Epidermal melanocyte (primary cell): ENCODE measurements around the gene SLAMF7.
"Not testable (repeated sequence)": the region's sequence is repeated elsewhere in the genome, so short reads cannot be mapped to it uniquely, and the experiment has no call there.

Source experiments
- DNase-seq: peaks from one replicate; pipeline ENCODE4 v3.0.0; 2011; ENCODE audit warnings: low spot score; ENCODE audit not compliant: insufficient read length

Gene SLAMF7

GRCh38 chr1:160773093-160773492 is 34.0 kb downstream of the SLAMF7 start:
- no peak for DNase-seq

- no peak for DNase-seq
Observed at GRCh38 chr1:160774886-160775719, 36.1 kb downstream of the SLAMF7 start.

GRCh38 chr1:160776178-160776577 is 37.1 kb downstream of the SLAMF7 start:
- DNase-seq: no peak

DNA sequence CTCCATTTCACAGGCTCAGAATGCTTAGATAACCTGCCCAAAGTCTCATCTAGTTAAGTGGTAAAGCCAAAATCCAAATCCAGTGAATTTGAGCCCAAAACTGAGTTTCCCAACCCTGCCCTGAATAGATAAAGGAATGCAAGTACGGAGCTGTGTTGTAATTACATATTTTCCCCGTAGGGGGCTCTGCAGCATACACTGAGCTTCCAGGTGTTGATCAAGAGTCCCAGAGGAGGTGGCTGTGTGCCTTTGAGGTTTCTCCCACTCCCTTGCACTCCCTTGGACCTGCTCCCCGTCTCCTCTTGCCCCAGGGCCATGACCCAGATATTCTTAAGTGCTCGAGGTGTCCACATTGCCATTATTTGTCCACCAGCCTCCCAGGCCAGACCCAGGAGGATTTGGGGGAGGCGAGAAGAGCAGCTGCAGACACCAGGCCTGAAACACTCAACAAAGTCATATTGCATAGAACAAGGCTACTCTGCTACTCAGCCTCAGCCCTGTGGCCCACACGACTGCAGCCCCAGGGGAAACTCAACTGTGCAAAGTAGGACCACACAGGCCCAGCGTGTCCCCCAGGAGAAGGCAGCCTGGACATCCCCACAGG is 38.5 kb downstream of the SLAMF7 start:
- no peak for DNase-seq

DNA sequence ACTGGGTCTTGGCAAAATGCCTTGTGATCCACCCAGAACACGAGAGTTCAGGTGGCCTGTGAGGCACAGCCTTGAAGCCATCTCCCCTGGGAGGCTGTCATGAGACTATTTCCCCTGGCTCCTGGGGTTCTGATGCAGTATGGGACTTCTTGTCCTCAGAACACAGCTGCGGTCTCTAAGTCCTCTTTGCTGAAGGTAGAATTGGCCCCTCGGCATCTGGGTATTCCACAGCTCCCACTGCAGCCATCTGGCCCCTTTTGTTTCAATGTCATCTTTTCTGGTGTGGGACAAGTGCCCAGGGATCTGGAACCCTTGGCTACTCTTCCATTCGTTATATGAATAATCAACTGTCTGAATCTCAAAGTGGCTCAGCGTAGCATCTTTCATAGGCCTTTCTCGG is 39.9 kb downstream of the SLAMF7 start:
- no peak for DNase-seq

GRCh38 chr1:160779626-160780397 is 40.8 kb downstream of the SLAMF7 start:
- DNase-seq: no peak

GRCh38 chr1:160780398-160780755 is 41.3 kb downstream of the SLAMF7 start:
- no peak for DNase-seq

DNA sequence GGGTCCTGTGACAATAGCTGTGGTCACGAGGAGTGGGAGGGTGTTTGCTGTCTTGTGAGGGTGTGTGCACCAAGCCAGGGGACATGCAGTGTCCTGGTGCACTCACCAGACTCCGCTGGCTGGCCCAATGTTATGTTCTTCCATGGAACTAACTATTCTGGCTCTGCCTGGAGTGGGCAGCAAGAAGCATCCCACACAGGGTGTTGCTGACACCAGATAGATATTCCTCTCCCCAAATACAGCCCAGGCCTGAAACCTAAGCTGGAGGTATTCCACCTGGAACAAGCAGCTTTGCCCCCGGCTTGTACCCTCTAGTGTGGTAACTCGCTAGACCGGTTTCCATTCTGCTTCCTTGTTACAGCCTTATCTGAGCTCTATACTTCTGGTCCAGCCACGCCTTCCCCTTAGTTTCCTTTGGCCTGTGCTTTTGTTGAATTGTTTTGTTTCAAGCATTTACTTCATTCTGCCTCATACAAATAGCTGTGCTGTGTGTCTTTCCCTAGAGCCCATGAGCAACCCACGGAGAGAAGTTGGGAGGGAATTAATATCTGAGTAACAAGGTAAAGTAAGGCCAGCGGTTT is 42.2 kb downstream of the SLAMF7 start:
- DNase-seq: no peak

DNA sequence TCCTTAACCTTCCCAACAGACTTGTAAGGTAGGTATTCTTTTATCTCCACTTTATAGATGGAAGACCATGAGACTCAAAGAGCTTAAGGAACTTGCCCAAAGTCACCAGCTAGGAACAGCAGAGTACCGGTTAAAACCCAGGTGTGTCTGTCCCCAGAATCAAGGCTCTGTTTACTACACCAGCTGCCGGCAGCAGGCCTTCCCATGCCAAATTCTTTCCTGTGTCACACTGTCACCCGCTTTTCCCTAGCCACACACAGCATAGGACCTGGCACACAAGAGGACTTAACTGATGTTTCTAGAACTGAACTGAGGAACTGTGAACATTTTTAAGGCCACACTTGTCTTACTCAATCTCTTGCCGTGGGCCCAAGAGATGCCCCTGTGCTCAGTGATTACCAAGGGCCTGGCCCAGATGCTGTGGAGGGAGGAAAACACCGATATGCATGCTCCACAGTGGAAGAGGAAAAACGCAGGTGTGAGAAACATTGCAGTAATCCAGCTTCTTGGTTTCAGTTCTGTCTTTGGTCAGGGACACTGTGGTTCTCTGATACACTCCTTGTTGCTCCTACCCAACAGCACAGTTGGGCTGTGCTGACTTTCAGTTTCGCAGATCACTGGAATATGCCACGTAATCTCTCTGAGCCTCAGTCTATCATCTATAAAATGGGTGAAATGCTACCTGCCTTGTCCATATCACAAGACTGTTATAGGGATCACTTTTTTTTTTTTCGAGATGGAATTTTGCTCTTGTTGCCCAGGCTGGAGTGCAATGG is 43.1 kb downstream of the SLAMF7 start:
- no peak for DNase-seq

- DNase-seq: not testable (repeated sequence)
Observed at GRCh38 chr1:160782988-160783765, 44.1 kb downstream of the SLAMF7 start.

DNA sequence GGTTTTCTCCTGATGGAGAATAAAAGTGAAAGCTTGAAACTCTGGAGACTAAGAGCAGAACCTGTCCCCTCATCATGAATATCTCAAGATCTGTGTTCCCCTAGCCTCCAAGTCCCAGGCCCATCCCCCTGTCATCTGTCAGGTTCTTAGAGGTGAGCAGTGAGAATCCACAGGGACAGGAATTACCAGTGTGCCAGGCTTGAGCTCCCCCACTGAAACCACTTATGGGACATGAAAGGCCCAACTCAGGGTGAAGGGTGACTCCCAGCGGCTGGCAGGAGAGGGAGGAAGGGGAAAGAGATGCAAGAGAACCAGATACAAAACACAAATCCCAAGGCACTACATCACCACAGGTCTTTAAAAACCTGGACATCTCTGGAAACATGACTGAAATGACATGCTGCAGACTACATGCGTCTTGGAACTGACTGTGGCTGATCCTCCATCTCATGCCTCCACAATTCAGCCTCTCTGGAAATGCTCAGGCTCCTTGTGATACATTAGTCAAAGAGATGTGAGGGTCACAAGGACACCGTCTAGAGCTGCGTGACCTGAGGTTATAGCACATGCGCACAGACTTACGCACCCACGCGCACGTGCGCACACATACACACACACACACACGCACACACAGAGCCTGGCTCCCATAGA is 50.1 kb downstream of the SLAMF7 start:
- no peak for DNase-seq

- no peak for DNase-seq
Observed at GRCh38 chr1:160789702-160790611, 50.9 kb downstream of the SLAMF7 start.

DNA sequence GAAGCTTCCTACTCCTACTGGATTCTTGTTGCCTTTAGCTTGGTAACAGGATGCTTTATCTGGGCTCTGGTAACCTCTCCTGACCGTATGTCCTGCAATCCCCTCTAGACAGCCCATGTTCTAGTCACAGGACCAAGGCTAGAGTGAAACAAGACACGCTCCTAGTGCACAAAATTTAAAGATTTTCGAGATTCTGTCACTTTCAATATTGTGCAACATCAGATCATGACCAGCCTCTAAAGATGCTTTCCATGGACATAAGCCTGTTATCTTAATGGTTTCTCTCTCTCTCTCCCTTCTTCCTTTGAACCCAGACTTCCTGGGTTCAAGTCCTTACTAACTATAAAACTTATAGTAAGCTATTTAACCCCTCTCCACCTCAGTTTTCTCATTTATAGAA is 55.3 kb downstream of the SLAMF7 start:
- no peak for DNase-seq

DNA sequence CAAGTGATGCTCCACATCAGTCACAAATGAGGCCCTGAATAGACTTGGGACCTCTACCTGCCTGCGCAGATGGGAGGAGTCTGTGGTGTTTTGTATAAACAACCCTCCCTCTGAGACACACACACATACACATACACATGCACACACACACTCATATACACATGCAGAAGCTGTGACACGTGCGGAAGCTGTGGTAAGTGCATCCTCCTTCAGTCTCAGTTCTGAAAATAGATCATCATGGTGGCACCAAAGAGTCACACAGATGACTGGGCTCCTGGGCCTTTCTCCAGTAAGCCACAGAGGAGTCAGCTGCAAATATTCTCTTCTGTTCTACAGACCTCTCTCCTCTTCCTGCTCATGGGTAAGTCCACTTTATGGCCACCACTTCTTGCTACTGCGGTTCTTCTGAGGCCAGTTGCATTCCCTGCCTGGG is 56.9 kb downstream of the SLAMF7 start, which contains the start of gene LY9:
TSS of gene LY9 (plus strand) at position 224 of the 433 bp plus-strand sequence. CDS start at position 238, 14 bp downstream.
- DNase-seq: no peak

DNA sequence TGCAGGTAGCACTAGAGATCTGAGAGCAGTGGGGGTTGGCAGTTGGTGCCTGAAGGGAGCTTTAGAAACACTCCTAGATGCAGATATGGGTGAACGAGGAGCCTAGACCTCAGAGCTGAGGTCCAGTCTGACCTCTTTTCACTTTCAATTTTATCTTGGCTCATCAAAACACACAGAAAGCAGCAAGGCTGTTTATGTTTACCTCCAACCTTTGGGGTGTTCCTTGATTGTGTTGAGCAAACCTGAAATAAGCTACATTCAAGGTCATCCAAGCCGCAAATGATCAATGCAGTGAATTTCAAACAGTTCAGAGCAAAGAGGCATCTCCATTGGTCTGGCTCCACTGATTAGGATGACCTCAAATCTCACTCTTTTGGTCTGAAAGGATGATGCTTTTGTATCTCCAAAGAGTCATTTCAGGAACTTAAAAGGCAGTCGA is 58.2 kb downstream of the SLAMF7 start:
- no peak for DNase-seq

DNA sequence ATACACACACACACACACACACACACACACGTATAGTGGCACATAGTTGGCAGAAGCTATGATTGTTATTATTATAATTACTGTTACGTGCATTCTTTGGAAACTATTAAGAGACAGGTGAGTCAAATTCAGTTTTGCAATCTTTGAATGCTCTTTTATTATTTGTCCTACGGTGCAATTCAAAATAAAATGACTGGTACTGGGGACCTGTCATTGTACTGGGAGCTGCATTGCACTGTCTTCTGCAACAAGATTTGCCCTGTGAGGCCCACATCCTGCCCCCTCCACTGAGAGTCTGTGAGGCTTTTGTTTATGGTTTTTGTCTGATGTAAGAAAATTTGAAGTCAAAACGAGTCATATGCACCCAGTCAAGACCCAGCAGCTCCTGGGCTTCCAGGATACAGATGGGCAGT is 58.8 kb downstream of the SLAMF7 start:
- no peak for DNase-seq

DNA sequence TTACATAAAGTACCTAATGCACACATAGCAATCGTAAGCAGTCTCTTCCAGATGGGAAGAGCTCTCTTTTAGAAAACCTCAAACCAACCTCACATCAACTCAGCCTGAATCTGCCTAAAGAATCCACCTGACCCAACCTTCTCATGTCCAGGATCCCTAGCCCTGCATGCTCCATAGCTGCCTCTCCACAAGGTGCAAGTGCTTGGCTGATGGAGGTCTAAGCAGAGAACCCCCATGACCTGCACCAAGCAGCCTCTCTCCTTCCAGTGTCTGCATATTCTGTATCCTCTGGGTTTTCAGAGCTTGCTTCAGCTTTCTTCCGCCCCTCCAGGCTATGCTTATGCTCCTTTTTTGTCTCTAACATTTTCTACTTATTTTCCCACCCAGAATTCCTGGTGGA is 59.4 kb downstream of the SLAMF7 start:
- no peak for DNase-seq

DNA sequence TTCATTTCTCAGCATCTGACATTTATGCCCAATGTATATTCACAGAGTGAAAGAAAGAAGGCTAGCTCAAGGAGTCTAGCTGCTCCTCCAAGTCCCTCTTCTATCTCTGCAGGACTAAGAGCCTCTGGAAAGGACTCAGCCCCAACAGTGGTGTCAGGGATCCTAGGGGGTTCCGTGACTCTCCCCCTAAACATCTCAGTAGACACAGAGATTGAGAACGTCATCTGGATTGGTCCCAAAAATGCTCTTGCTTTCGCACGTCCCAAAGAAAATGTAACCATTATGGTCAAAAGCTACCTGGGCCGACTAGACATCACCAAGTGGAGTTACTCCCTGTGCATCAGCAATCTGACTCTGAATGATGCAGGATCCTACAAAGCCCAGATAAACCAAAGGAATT is 60.6 kb downstream of the SLAMF7 start:
- no peak for DNase-seq

DNA sequence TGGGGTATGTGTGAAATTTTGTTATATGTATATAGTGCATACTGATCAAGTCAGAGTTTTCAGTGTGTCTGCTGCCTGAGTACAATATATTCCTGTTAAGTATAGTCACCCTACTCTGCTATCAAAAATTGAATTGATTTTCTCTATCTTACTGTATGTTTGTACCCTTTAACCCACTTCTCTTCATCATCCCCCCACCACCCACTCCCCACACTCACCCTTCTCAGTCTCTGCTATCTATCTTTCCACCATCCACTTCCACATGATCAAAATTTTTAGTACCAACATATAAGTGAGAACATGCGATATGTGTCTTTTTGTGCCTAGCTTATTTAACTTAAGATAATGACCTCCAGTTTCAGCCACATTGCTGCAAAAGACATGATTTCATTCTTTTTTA is 61.1 kb downstream of the SLAMF7 start:
- no peak for DNase-seq
